Measurements from ENCODE around the gene HOXB3. TPM values are rescaled to one million over a fixed set of nuclear protein-coding genes. Genes with fewer than 3 reads are reported as not detected.

HOXB3 gene
- total RNA-seq, 1 donor from 2014 or later, result not detected

- DNase-seq (ENCODE audit: low spot score in 2 of 2) (no peak), FAIRE-seq (no peak)
Measured at GRCh38 chr17:48549914-48550501, 40.0 kb downstream of the HOXB3 start.

- no peak for FAIRE-seq
- no peak for DNase-seq (ENCODE audit: low spot score in 2 of 2)
Measured at GRCh38 chr17:48549281-48549630, 40.8 kb downstream of the HOXB3 start.

DNA sequence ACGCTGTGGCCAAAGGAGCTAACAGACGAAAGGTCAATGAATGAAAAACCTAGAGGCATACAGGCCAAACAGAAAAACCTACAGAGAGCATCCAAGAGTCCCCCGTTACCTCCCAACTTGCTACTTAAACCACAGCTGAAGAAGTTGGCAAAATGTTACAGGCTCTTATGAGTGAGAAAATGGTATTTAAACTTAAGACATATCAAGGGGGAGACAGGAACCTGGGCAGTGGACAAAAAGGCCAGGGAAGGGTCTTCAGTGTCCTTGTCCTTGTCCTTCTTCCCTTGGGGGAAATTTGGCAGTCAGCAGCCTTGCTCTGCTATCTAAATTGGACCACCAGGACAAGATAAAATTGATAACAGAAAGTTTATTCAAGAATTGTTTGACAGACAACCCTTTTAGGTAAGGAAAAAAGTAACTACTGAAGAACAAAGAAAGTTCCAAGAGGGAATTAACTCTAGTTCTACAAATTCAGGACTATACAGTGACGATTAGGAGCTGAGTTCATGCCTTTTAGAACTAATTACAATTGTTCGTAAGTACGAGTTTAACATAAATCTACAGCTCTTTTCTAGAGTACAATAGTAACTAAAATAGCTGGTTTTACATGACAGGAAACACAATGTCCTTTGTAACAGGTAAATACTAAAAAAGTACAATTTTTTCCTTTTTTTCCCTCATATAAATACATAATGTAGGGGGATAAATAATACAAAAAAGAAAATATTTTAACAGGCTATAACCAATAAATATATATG lies 41.3 kb downstream of the HOXB3 start:
- no peak for FAIRE-seq
- DNase-seq (ENCODE audit: low spot score in 2 of 2), result no peak

GRCh38 chr17:48547808-48548522 lies 42.1 kb downstream of the HOXB3 start:
- FAIRE-seq (no peak), DNase-seq (ENCODE audit: low spot score in 2 of 2) (no peak)

DNA sequence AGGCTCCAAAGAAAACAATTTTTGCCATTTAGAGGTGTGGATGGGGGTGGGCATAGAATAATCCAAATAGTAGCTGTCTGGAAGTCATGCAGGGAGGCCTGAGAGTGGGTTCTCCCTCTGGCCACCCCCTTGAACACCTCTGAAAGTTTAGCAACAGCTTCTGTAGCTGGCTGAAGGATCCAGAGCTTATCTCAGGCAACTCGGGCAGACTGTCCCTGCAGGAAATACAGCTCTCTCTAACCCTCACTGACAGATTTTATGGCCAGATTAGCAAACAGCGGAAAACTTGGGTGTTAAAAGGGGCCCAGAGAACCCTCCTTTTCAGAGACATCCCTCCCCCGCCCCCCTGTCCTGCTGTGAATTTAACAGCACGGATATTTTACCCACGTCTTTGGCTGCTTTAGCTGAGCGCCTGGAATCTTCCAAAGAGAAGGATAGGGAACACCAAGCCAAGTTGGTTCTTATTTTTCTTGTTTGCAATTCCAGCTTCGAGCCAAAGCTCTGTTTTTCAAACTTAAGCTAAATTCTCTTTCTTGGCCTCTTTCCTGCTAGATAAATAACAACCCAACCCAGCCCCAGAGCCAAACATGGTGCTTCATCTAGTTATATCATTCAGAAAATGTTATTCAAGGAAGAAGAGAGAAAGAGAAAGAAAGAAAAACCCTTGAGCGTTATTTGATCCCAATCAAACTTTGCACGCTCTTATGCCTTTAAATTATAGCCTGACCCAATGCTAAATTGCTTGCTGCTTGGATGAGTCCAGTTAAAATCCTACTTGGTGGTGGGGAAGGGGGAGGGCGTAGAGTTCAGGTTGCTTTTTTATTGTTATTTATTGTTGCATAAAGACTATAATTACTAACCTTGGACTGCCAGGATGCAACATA lies 42.9 kb downstream of the HOXB3 start:
- FAIRE-seq, result no peak
- DNase-seq (ENCODE audit: low spot score in 2 of 2), result no peak

DNA sequence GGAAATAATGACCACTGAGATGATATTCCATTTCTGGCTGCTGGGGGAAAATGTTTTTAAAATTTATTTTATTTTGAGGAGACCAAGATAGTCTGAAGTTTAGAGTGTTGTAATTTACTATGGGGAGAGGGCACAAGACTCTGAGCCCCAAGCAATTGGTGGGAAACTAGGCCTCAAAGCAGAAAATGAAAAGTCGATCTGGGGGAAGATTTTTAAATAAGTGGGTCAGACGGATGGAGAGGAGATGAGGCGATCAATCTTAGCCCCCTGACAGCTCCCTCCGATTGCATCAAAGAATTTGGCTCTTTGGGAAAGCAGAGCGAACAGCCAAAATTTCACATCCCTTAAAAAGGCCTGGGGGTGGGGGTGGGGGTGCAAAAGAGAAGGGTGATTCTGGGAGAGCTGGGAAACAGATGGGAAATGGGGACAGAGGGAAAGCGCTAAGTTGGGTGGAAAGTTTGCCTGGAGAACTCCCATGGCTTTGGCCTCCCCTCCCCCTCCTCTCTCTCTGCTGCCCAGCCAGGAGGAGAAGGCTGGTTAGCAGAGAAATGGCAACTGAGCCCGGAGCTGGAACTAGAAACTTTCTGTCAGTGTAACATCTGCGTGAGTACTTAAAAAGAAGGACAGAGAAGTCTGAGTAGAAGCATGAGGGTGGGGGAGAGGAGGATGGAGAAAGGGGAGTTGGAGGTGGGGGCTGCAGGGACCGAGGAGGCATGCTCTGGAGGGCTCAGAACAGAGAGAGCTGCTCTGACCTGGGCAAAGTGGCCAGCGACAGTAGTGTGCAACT lies 43.7 kb downstream of the HOXB3 start:
- no peak for FAIRE-seq

GRCh38 chr17:48545539-48545938 lies 44.5 kb downstream of the HOXB3 start:
- DNase-seq (ENCODE audit: low spot score in 2 of 2) (no peak), FAIRE-seq (no peak)

More for the DNA sequence above, 43.7 kb downstream of the HOXB3 start:
- no peak for DNase-seq (ENCODE audit: low spot score in 2 of 2)

DNA sequence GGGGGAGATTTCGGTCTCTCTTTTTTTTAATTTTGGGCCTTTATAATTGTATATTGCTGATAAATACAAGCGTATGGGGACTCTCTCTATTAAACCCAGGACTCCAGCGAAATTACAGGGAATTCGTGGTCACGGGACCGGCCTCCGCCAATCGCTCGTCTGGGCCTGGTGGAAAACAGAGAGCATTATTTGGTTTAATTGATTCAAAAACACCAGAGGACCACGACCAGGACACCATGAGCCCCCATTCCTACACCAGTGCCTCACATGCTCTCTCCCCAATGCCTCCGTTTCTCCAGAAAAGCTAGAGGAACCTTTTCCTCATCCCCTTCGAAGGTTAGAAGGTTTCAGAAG lies 45.0 kb downstream of the HOXB3 start, which contains the start of gene HOXB2:
HOXB2 (minus strand) TSS at position 88 of the 354 bp plus-strand sequence. CDS start 198 bp downstream, outside the sequence.
- DNase-seq (ENCODE audit: low spot score in 2 of 2) (no peak), FAIRE-seq (no peak)

GRCh38 chr17:48544349-48545021 lies 45.6 kb downstream of the HOXB3 start:
- DNase-seq (ENCODE audit: low spot score in 2 of 2), result no peak
- no peak for FAIRE-seq

DNA sequence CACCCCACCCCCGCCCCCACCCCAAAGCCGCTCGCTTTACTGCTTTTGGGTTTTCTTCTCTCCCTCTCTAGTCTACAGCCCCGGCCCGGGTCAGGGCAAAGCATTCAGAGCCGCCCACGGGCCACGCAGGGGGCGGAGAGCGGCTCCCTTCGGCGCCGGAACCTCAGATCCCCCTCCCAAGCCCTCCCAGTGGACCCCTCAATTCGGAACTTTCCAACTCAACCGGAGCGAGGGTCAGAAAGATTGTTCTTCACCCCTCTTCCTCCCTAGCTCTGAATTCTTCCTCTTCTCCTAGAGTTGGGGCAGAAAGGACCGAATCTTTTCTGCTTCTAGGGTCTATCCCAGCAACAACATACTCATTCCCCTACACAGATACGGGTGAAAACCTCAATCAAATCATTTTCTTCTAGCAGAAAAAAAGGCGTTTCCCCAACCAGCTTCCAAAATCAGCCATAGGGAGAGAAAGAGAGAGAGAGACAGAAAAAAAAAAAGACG lies 46.1 kb downstream of the HOXB3 start:
- DNase-seq (ENCODE audit: low spot score in 2 of 2) (no peak), FAIRE-seq (no peak)

GRCh38 chr17:48543107-48543853 lies 46.8 kb downstream of the HOXB3 start:
- FAIRE-seq (no peak), DNase-seq (ENCODE audit: low spot score in 2 of 2) (no peak)

DNA sequence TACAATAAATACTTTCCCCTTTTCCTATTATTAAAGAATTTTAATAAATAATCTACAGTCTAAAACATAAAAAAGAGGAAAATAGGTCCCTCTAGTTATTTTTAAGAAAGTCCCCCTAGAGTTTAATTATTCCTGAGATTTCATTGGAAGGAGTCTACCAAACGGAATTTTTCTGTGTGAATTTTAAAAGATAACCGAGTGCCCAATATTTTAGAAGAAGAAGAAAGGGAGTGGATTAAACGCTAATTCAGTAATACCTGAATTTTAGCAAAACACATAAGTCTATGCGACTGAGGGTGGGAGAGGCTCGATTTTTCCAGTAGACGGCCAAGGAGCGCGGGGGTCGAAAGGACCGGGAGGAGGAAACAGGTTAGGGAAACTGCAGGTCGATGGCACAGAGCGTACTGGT lies 47.3 kb downstream of the HOXB3 start:
- DNase-seq (ENCODE audit: low spot score in 2 of 2), result no peak
- no peak for FAIRE-seq

- FAIRE-seq (no peak), DNase-seq (ENCODE audit: low spot score in 2 of 2) (no peak)
Measured at GRCh38 chr17:48542114-48542656, 47.9 kb downstream of the HOXB3 start.

DNA sequence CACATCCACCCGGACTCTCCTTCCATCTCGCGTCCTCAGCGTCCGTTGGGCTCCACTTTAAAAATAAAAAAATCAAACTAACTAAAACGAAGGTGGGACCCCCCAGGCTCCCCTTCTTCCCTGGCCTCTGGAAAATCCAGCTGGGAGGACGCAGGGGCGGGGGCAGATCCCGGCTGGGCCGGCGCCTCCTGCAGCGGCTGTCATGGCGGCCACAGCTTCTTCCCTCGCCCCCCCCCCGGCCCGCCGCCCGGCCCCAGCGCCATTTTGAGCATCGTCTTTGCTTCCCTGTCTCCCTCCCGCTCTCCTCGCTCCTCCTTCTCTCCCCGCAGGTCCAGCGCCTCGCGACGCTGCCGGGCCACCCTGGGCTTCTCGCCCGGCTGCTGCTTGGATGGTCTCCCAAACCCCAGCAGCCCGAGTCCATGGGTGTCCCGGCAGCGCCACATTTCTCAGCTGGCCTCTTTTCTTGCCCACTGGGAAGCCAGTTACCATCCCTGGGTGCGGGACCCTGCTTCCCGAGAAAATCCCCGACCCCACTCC lies 48.4 kb downstream of the HOXB3 start:
- FAIRE-seq (no peak), DNase-seq (ENCODE audit: low spot score in 2 of 2) (no peak)

- no peak for FAIRE-seq
- no peak for DNase-seq (ENCODE audit: low spot score in 2 of 2)
Measured at GRCh38 chr17:48541036-48541576, 48.9 kb downstream of the HOXB3 start.

DNA sequence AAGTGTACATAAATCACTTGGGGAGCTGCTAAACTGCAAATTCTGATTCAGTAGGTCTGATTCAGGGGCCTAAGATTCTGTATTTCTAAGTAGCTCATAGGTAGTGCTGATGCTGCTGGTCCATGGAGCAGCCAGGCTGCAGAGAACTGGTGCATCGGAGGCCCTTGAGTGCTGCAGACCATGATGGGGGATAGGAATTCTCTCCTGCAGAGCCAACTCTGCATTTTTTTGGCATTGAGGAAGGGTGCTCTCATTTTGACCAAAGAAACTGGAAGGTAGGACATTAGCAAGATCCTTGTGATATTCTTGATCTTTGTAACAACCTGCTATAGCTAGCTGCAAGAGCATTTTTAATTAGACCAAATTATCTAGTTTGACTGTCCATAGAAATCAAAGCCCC lies 49.8 kb downstream of the HOXB3 start:
- no peak for DNase-seq (ENCODE audit: low spot score in 2 of 2)
- no peak for FAIRE-seq

DNA sequence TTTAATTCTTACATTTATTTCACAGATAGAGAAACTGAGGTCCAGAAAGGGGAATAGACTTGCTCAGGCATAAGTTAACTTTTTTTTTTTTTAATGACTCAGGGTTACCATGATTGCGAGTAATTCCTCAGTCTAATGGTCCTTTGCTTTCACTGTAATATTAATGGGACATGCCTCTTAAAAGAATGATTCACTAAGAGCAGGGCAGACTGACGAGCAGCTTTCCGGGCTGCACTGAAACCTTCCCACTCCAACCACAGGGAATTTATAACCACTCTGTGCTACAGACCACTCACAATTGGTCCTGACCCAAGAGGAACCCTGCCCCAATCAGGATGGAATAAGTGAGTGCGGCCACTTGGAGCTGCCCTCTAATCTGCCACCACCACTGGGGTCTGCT lies 50.9 kb downstream of the HOXB3 start:
- FAIRE-seq (no peak), DNase-seq (ENCODE audit: low spot score in 2 of 2) (no peak)

DNA sequence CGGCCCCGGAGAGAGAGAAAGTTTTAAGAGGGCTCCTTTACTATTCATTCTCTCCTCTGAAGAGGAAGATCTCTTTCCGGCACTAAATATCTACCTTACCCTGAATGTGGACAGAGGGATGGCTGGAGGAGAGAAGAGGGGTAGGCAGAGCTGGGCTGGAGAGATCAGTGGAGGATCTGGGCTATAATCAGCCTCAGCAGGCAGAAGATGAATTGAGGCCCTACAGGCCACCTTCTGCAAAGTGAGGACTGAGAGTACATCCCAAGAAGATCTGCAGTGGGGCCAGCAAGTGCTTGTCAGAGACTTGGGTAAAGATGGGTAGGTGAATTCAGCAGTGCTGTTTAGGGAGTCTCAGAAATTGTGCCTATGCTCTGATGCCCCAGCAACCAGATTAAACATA lies 52.7 kb downstream of the HOXB3 start:
- DNase-seq (ENCODE audit: low spot score in 2 of 2) (no peak), FAIRE-seq (no peak)
